ENCODE measurements around the gene CUTA.

Gene CUTA

DNA sequence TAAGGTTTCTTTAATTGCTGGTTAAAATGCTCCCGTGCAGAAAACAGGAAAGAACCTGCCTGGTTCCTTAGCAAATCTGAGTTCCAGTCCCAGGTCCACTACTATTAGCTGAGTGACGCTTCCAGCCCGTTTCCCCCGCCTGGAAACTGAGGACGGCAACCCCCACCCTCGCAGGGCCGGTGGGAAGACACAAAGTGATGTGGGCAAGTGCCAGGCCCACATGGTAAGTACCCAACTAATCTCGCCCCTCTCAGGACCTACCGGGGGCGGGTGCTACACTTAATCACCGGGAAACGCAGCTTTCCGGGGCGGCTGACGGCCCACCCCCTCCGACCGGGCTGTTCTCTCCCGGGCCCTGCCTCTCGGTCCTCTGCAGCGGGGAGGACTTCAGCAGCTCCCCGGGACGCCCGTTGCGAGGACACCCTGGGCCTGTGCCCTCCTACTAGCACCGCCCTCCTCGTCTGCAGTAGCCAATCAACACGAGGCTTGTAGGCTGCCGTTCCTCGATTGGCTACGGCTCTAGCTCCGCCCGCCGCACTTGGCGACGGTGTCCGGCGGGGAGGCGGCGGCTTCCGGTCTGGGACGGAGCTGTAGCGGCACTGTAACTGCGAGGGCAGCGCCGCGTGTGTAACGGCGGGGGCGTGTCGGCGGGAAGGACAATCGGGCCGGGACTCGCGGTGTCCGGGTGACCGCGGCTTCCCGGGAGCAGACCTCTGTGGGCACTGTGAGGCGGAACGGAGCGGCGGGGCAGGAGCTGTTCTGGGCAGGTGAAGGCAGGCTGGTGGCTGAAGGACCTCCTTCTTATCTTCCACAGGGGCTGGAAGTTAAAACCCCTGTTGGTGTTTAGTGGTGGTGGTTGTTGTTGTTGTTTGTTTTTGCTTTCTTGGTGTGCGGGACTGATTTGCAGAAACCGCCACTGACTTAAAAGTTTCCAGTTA, 36.4 kb upstream of the CUTA start, which contains the start of gene ZBTB9:
TSS of gene ZBTB9 (plus strand) at position 568 of the 938 bp plus-strand sequence. CDS start 525 bp downstream, outside the sequence.
- H3K27ac ChIP-seq = peak within 1 kb of the TSS; percentile 87
- TF ChIP-seq ZFX (IDR thresholded peaks at IDR 0.05) = peak; percentile 51
- TF ChIP-seq, protein P1, sequence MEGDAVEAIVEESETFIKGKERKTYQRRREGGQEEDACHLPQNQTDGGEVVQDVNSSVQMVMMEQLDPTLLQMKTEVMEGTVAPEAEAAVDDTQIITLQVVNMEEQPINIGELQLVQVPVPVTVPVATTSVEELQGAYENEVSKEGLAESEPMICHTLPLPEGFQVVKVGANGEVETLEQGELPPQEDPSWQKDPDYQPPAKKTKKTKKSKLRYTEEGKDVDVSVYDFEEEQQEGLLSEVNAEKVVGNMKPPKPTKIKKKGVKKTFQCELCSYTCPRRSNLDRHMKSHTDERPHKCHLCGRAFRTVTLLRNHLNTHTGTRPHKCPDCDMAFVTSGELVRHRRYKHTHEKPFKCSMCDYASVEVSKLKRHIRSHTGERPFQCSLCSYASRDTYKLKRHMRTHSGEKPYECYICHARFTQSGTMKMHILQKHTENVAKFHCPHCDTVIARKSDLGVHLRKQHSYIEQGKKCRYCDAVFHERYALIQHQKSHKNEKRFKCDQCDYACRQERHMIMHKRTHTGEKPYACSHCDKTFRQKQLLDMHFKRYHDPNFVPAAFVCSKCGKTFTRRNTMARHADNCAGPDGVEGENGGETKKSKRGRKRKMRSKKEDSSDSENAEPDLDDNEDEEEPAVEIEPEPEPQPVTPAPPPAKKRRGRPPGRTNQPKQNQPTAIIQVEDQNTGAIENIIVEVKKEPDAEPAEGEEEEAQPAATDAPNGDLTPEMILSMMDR (conservative IDR thresholded peaks at IDR 0.05) = no peak

DNA sequence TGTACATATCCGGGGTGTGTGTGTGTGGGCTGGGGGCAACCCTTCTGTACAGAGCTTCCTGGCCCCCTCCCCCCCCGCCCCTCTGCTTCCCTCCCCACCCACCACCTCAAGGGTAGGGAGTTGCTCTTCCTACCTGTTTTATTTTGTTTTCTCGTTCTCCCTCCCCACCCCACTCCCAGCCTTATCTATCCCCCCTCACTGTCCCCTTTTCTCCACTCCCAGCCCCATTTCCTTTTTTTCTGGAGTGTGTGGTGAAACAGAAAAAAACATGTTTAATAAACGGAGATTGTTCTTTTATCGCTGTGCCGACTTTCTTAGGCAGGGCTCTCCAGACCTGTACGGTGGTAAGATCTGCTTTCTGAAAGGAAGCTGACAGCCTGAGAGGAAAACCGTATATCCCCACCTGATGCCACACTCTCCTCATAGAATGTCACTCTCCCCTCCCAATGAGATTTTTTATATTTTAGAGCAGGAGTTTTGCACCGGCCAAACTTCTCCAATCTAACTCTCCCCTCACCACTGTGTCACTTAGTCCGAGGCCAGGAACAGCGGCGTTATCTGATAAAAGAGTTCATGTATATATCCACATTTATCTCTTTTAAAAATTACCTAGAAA, 35.6 kb upstream of the CUTA start:
- H3K27ac ChIP-seq = peak overlapping the region; percentile 87
- no peak for TF ChIP-seq ZFX (IDR thresholded peaks at IDR 0.05)
- TF ChIP-seq, protein P1 (conservative IDR thresholded peaks at IDR 0.05) = no peak

DNA sequence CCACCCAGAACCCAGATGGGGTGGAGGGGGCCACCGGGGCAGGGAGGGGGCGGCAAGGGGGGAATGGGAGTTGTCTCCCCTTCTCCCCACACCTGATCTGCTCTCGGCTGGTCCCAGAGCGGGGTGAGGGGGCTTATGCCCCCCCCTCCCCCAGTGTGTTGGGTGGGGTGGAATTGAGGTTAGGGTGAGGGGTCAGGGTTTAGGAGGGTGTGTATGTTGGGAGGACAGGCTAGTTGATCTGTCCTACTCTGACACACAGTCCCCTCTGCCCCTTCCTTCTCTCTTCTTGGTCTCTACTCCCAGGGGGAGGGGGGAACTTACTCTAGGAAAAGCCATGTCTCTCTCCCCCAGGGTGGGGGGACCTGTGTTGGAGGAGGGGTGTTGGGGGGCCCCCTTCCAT, 34.6 kb upstream of the CUTA start:
- TF ChIP-seq, protein P1 (conservative IDR thresholded peaks at IDR 0.05) = no peak
- TF ChIP-seq ZFX (IDR thresholded peaks at IDR 0.05) = no peak
- H3K27ac ChIP-seq = peak overlapping the region; percentile 87; the same call in 1 of the 2 replicates

DNA sequence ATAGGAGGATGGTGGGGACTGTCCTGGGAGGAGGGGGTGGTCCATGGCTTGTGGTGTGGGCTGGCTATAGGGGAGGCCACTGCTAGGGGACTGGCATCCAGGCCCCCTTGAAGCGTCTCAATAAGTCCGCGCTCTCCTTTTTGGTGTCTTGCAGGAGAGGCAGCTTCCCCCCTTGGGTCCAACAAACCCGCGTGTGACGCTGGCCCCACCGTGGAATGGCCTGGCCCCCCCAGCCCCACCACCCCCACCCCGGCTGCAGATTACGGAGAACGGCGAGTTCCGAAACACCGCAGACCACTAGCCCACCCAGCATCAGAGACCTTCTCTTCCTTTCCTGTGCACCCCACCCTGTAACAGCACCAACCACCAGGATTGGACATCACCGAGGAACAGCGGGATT, 33.7 kb upstream of the CUTA start:
- no peak for TF ChIP-seq ZFX (IDR thresholded peaks at IDR 0.05)
- TF ChIP-seq, protein P1 (conservative IDR thresholded peaks at IDR 0.05) = no peak

DNA sequence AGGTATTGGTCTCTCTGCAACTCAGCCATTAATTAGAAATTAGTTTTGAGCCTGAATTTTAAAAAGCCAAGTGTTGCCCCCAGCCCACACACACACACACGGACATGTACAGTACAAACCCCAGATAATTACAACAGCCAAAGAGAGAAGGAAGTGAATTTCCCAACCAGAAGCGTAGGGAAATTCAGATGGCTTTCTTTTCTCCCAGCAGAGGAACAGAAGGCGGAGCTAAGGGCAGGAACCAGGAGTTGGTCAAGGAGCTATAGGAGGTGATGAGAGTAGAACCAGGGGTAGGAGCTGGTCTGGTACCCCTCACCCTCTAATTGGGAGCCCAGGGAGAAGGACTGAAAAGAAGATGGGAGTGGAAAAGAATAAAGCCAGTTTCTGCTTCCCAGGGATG, 32.5 kb upstream of the CUTA start:
- no peak overlapping the region for H3K27ac ChIP-seq
- TF ChIP-seq ZFX (IDR thresholded peaks at IDR 0.05) = no peak
- TF ChIP-seq, protein P1 (conservative IDR thresholded peaks at IDR 0.05) = no peak

More for the DNA sequence above, 33.7 kb upstream of the CUTA start:
- no peak overlapping the region for H3K27ac ChIP-seq

DNA sequence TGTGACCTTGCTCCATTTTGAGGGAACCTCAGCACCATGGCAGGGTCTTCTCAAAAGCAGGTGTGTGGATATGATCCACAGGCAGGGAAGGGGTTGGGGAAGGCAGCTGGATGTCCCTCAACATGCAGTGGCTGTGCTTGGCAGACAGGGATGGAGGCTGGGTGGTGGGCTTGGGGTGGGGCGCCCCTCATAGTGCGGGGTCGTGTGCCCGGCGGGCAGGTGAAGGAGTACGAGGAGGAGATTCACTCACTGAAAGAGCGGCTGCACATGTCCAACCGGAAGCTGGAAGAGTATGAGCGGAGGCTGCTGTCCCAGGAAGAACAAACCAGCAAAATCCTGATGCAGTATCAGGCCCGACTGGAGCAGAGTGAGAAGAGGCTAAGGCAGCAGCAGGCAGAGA, 28.4 kb upstream of the CUTA start:
- no peak for TF ChIP-seq ZFX (IDR thresholded peaks at IDR 0.05)
- TF ChIP-seq, protein P1 (conservative IDR thresholded peaks at IDR 0.05) = no peak

DNA sequence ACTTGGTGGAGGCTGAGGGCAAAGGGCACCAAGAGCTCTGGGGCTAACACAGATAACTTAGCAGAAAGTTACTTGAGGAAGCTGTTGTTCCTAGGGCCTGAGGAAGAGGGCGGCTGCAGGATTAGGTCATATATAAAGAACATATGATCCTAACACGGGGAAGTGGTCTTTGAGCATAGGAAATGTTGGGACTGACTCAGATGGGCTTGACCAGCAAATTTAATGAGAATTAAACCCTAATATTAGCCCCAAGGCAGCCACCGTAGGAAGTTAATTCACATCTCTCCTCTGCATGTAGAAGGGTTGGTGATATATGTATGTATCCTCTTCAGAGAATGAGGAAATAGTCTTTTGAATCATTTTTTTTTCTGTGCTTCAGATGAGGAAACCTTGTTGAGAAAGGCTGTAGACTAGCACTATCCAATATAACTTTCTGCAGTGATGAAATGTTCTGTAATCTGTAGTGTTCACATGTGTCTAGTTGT, 27.3 kb upstream of the CUTA start:
- TF ChIP-seq, protein P1 (conservative IDR thresholded peaks at IDR 0.05) = no peak
- TF ChIP-seq ZFX (IDR thresholded peaks at IDR 0.05) = no peak
- H3K27ac ChIP-seq = no peak overlapping the region

More for the DNA sequence above, 28.4 kb upstream of the CUTA start:
- H3K27ac ChIP-seq = no peak overlapping the region

Data from C4-2B (cell line).